NCI-H748 treated with DMSO at 0.1 percent for 48 hours (cell line): Measurements from ENCODE around the gene EDEM2.
A peak's percentile ranks its signal among the peaks of the same experiment; 100 is the strongest.
"Not testable (repeated sequence)": the region's sequence is repeated elsewhere in the genome, so short reads cannot be mapped to it uniquely, and the experiment has no call there.

Experiments
- DNase-seq: peaks from one replicate; lab custom pipeline; 2025; lab: John Stamatoyannopoulos, UW

The EDEM2 gene

DNA sequence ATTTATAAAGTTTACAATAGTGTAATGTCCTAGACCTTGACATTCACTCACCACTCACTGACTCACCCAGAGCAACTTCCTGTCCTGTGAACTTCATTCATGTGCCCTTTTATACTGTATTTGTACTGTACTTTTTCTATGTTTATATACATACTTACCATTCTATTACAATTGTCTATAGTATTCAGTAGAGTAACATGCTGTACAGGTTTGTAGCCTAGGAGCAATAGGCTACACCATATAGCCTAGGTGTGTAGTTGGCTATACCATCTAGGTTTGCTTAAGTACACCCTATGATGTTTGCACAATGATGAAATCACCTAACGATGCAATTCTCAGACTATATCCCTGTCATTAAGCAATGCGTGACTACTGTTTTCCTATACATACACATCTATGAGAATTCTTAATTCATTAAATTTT, 17.5 kb downstream of the EDEM2 start:
- DNase-seq: no peak

DNA sequence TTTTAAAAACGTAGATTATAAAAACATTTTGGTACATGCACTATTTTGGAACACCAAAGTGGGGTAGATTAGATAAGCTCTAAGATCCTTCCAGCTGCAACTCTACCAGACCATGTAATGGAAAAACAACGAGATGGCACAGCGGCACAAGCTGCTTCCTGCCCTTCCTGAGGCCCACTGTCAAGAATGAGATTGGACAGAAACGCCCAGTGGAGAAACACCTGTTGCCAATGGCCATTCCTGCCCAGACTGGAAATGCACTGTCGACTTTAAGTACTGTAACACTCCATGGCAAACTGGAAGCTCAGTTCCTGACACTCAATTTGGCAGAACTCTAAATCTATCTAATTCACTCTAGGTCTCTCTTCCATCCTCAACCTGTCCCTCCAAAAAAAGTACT, 21.4 kb downstream of the EDEM2 start:
- no peak for DNase-seq

DNA sequence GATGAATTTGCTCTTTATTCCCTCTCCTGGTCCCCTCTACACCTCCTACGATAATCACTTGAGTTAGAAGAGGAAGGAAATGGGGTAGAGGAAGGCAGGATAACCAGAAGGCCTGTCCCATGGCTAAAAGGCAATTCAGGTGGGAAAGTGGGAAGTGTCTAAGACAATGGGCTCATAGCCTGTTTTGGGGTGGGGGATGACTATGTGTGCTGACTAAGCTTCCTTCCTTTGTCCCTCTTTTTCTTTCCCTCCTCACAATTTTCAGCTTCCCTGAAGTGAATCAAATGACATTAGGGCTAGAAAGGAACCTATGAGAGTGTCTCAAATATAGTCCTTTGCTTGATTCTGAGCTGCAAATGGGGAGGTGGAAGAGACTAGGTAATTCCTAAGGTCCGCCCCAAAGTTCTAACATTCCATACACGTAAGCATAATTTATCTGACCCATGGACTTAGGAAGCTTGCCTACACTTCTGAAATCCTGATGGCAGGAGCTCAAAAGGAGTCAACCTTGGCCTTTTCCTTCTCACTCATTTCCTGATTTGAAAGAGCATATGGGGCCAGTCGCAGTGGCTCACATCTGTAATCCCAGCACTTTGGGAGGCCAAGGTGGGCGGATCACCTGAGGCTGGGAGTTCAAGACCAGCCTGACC, 24.3 kb downstream of the EDEM2 start:
- DNase-seq: no peak

DNA sequence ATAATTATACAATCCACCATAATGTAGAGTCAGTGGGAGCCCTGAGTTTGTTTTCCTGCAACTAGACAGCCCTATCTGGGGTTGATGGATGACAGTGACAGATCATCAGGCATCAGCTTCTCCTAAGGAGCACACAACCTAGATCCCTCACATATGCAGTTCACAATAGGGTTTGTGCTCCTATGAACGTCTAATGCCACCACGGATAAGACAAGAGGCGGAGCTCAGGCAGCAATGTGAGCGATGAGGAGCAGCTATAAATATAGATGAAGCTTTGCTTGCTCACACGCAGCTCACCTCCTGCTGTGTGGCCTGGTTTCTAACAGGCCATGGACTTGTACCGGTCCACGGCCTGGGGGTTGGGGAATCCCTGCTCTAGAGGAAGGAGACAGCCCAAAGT, 25.9 kb downstream of the EDEM2 start:
- DNase-seq: no peak

DNA sequence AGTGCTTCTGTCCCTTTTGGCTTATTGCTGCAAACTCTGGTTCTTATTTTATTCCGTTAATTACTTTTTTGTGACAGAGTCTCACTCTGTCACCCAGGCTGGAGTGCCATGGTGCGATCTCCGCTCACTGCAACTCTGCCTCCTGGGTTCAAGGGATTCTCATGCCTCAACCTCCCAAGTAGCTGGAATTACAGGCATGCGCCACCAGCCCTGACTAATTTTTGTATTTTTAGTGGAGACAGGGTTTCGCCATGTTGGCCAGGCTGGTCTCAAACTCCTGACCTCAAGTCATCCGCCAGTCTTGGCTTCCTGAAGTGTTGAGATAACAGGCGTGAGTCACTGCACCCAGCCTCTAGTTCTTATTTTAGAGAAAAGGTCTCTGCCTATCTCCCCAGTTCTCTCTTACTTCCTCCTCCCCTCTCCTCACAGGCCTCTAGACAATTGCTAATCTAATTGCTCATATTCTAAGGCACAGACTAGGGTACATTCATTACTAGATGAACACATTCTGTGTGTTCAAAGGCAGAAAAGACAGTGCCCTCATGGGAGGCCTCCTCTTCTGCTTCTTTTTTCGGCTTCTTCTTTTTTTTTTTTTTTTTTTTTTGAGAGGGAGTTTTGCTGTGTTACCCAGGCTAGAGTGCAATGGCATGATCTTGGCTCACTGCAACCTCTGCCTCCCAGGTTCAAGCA, 27.0 kb downstream of the EDEM2 start:
- no peak for DNase-seq

DNA sequence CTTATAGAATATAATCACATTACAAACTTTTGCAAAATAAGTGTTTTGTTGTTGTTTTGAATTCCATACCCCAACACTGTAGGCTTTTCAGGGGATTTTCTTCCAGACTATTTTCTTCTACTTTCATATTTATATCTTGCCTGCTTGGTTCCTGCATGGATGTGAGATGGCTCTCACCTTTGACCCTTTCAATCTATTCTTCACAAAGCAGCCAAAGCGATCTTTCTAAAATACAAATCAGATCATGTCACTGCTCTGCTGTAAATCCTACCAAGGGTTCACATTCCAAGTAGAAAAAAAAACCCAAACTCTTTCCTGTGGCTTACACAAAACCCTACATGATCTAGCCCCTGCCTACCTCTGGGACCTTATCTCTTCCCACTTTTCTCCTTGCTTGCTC, 29.5 kb downstream of the EDEM2 start:
- DNase-seq: no peak

DNA sequence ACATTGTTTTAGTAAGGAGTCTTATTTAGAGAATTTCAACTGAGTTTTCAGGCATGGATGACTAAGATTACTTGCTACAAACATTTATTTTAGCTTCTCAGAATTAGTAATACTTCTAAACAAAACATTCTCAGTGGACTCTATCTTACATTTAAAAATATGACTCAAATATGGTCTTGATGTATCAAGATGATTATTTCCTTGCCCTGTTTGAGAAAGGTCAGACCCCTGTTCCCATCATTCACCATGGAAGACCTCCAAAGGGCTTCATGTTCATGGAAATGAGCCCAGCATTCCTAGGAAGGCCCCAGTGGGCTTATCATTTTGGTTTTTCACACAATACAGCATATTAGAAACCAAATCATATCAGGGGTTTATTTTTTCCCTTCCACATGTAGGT, 29.9 kb downstream of the EDEM2 start:
- no peak for DNase-seq

DNA sequence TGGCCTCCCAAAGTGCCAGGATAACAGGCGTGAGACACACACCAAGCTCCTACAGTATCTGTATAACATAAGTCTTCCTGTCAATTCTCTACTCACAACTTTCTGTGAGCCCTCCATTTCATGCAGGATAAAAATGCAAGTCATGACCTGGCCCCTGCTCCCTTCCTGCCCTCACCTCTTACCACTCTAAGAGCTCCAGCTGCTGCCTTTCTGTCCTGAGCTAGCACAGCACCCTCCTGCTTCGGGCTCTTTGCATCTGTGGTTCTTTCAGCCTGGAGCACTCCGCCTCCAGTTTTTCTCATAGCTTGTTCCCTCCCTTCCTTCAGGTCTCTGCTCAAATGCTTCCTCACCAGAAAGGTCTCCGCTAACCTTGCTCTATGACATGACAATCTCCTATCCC, 30.9 kb downstream of the EDEM2 start:
- DNase-seq: no peak

DNA sequence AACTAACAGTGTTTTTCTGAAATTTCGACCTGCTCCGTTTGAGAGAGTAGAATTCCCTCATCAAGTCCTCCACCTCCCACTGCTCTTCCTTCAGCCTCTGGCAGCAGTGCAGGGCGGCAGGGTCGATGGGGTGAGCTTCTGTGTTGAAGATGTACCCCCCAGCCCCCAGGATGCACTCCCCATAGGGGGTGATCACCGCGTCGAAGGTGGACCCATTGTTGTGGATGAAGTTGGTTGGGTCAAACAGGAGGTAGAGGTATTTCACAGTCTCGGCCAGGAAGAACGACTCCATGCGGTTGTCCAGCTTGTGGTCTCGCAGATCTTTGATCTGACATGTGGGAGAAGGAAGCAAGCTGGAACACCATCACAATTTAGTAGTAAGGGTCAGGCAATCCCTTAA, 31.5 kb downstream of the EDEM2 start:
- no peak for DNase-seq

DNA sequence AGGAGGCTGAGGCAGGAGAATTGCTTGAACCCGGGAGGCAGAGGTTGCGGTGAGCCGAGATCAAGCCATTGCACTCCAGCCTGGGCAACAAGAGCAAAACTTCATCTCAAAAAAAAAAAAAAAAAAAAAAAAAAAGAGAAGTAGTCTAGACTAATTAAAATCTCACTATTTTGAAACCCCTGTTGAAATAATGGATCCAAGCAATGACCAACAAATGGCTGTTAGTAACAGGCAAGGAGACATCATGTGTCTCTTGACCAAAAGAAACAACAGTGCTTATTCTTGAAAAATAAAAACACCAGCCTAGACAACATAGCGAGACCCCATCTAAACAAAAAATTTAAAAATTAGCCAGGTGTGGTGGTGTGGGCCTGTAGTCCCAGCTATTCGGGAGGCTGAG, 34.9 kb downstream of the EDEM2 start:
- DNase-seq: not testable (repeated sequence)

DNA sequence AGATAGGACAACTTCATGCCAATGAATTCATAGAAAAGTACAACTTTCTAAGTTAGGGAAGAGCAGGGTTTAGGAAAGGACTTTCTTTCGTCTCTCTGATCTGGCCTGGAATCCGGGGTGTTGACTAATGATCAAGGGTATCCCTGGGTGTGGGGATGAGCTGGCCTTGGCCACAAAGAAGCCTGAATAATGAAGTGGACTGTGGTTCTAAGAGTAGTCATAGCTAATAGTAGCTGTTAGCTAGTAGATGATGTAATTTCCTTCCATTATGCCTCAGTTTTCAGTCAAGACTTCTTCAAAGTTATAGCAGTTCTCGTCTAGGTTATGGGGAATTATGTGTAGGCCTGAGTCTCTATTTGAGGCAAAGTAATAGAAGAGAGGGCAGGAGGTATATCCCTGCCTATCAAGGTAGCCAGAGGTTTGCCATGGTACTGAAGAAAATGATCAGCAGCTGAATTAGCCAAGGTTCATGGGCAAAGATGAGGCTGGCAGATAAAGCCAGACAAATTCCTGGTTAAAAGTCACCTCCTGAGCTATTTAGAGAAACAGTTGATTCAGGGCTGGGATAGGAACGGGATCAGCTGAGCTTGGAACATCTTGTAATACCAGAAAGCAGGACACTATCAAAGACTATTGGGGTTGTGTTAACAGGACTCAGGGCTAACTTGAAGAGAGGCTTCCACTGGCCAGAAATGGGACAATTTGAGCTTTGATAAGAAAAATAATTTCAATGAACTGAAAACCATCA, 35.8 kb downstream of the EDEM2 start:
- DNase-seq: no peak

DNA sequence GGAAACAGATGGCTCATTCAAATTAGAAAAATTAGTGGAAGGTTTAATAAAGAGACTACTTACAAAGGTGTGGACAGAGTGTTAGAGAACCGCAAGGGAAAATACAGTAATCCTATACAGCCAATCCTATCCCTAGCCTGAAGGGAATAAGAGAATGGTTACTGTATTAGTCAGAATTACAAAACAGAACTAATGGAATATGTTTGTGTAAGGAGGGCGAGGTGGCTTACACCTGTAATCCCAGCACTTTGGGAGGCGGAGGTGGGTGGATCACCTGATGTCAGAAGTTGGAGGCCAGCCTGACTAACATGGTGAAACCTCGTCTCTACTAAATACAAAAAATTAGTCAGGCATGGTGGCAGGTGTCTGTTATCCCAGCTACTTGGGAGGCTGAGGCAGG, 38.2 kb downstream of the EDEM2 start:
- DNase-seq: no peak

DNA sequence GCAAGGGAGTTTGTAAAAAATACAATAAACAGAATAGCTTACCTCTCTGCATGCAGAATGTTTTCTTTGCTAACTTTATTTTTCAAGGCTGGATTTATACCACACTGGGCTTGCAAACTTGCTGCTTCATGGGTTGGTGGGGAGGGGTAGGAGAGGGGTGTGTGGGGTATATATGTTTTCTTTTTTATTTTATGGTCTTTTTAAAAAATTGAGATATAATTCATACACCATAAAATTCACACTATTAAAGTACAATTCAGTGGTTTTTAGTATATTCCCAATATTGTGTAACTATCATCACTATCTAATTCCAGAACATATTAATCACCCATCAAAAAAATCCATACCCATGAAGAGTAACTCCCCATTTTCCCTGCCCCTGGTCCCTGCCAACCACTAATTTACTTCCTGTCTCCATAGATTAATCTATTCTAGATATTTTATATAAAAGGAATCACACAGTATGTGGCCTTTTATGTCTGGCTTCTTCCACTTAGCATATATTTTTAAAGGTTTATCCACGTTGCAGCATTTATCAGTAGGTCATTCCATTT, 40.2 kb downstream of the EDEM2 start:
- DNase-seq: no peak

DNA sequence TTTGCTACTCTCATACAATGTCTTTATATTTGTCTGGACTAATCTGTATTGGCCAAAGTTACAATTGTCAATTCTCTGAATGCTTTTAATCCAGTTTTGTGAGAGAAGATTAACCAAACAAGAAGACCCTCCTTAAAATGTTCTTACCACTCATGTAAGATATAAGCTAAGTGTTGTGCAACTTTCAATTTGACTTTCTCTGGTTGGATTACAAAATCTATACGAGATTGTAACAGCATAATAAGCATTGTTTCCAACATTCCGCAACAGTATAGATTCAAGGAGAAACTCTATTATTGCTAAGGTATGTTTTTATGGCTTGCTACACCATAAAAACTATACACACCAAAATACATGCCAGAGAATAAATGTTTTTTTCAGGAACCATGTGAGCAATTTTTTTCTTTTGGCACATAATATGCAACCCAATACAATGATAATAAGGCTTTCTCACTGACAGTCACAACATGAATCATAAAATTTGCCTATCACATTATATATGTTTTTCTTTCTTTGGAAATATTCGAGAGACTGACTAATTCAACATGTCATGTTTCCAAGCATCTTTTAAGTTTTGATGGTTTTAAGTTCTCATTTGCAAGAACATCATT, 42.3 kb downstream of the EDEM2 start:
- no peak for DNase-seq

DNA sequence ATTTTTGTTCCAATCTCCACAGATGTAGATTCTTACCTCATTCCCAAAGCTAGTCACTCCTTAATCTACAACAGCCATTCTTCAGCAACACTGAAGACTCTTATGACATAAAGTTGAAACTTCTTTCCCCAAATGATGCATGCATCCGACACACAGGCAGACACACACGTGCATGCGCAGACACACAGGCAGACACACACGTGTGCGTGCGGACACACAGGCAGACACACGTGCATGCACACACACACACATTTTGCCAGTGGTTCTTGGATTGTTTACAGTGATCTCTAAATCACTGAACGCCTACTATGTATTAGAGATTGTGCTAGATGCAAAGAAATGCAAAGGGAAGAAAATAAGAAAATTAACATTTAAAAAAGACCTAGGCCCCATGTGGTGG, 45.5 kb downstream of the EDEM2 start:
- no peak for DNase-seq

DNA sequence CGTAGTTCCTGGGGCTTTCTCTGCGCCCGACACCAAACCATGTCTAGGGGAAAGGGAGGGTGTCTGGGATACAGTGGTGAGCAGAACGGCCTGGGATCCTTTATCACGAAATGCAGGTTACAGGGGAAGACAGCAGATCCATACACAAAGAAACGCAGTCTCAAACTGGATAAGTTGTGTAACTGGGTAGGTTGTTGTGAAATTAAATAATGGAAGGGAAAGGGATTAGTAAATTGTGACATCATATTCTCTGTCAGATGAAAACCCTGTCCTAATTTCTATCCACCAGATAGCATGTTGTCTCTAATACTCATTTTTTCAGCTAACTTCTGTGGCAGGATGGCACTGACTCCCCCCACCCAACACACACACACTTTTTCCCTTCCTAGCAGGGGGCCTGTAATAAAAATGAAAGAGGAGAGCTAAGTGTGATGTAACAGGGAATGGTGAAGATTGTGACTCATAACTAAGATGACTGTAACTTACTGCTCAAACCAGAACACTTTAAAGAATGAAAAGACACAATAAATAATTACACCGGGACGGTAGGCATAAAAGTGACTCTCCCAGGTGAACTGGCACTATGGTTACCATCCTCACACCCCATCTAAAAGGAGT, 53.8 kb downstream of the EDEM2 start:
- DNase-seq: no peak

DNA sequence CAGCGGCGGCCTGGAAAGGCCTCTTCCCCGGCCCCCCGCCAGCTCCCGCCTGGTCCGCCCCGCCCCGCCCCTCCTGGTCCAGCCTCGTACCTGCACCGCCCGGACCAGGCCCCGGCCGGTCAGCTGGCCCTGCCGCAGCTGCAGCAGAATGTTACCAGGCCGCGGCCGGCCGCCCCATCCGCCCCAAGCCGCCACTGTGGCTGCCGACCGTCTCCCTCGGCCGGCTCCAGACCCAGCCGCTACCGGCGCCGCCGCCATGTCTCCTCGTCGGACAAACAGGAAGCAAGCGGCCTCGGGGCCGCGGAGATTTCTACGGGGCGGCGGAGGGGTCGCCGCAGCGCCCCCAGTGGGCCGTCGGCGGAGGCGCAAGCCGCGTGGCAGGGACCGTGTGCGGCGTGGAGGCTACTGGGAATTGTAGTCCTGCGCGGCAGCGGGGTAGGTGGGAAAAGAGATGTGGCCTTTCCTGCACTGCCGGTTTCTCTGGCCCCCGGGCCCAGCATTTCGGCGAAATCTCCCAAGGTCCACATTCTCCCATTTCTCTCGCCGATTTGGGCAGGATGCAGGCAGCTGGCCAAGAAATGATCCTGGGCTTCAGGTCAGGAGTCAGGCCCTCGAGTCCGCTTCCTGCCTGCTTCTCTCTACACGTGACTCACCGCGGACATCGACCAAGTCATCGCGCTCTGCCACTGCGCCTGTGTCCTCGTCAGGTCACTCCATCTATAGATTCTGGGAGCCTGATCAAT, 54.4 kb downstream of the EDEM2 start, which contains the start of gene TRPC4AP:
TRPC4AP (minus strand) TSS at position 284 of the 743 bp plus-strand sequence; CDS start at position 258, 26 bp downstream.
- DNase-seq: peak; percentile 75

DNA sequence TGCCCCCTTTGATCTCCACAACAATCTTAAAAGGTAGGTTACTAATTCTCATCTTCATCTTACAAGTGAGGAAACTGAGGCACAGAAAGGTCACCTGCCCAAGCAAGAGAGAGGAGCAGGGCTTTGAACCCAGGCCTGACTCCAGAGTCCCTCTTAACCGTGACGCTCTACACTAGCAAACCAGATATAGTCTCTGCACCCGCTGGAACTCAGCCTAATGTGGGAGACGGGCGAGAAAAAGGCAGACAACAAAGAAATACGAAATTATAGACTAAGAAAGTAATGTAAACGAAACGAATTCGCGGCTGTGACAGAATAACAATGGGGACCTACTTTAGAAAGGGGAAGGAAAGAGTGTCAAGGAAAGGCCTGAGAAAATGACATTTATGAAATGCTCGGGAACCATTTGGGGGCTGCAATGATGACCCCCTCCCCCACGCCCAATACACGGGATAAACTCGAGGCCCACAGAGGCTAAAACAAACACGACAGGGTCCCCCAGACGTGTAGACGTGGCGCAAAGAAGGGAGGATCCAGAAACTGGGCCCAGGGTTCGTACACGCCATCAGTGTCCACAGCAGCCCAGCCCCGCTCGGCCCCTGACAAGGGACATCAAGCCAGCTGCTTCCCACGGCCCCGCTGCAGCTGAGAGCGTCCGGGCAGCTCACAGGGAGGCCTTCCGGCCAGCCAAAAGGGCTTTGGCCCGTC, 55.2 kb downstream of the EDEM2 start:
- DNase-seq: no peak

DNA sequence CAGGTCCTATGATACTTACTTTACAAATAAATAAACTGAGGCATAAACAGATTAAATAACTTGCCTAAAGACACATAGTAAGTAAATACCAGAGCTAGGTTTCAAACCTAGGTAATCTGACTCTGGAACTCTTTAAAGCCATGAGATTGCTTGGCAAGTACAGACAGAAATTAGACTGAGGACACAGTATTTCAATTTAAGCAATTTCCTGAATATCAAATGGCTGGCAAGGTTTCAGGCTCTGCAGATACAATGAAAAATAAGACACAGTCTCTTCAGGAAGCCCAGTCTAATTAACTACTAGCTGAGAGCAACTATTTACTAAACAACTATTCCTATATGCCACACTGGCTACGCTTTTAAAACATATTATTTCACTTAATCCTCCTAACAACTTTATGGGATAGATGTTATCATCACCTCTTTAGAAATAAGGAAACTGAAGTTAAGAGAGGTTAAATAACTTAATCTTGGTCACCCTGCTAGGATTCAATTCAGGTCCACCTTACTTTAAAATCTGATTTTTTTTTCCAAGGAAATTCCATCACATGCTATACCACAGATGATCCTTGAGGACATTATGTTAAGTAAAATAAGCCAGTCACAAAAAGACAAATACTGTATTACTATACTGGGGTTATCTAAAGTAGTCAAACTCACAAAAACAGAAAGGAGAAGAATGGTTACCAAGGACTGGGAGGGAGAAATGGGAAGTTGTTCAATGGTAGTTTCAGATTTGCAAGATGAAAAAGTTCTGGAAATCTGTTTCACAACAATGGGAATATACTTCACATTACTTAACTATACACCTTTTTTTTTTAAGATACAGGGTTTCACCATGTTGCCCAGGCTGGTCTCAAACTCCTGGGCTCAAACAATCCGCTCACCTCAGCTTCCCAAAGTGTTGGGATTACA, 58.6 kb downstream of the EDEM2 start:
- no peak for DNase-seq

DNA sequence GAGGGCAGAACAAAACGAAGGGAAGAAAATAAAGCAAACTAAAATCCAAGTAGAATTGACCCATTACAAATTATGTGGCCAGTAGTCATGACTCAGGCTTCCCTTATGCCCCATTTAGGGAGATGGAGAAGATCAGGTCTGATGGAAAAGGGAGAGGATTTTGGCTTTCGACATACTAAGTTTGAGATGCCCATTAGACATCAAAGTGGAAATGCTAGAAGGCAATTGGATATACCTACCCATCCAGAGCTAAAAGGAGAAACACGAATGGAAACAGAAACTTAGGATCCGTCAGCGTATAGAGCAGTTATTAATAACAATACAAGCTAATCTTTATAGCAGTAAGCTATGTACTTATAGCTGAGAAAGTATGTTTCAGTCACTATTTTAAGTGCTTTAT, 59.3 kb downstream of the EDEM2 start:
- no peak for DNase-seq
